Adrenal gland (tissue), 12 donors: ENCODE measurements around the gene ROR1. TPM values are rescaled to one million over a fixed set of nuclear protein-coding genes. Genes with fewer than 3 reads are reported as not detected.
A peak's percentile ranks its signal among the peaks of the same experiment; 100 is the strongest.

Source experiments
- DNase-seq, 7 donors: peaks; one replicate each; pipeline ENCODE4 v3.0.0-alpha.2; 2019 to 2020
- H3K27ac ChIP-seq, 5 donors: fragments of 200-600 bp; sonication (generic) in 4 of 5; 1 replicate in 3 of 5; 2 replicates in 2 of 5; pipeline versions ENCODE4 v1.5.1 to v1.8.0; 2016 to 2020; ENCODE audit warnings: mild to moderate bottlenecking in 1 of 5
- H3K27me3 ChIP-seq: fragments of 200-600 bp; 2 replicates; pipeline ENCODE4 v1.8.0; 2021
- H3K36me3 ChIP-seq, 2 donors: fragments of 200-600 bp; replicated peaks in 1 of 2; 1 replicate in 1 of 2; 2 replicates in 1 of 2; pipeline versions ENCODE4 v1.5.1 to v1.8.0; 2018 to 2022
- H3K4me1 ChIP-seq, 2 donors: fragments of 200-600 bp; replicated peaks in 1 of 2; 1 replicate in 1 of 2; 2 replicates in 1 of 2; pipeline versions ENCODE4 v1.5.1 to v1.8.0; 2018 to 2021
- H3K4me3 ChIP-seq, 4 donors: fragments of 200-600 bp; sonication (generic) in 3 of 4; one replicate each; pipeline ENCODE4 v1.5.1; 2016 to 2018
- H3K9me3 ChIP-seq, 3 donors: fragments of 200-600 bp; sonication (generic) in 1 of 3; replicated peaks in 1 of 3; 1 replicate in 2 of 3; 2 replicates in 1 of 3; pipeline versions ENCODE4 v1.5.1 to v1.8.0; 2016 to 2021
- POLR2A ChIP-seq, 2 donors: fragments of 450-650 bp; IDR thresholded peaks; one replicate each; pipeline ENCODE4 v1.6.1; 2017; ENCODE audit warnings: antibody characterized with exemption in 2 of 2, mild to moderate bottlenecking in 2 of 2, moderate library complexity in 1 of 2
- WGBS, 4 donors: extraction: QIAGEN DNeasy Blood & Tissue Kit in 2 of 4; methylation state at CpG; one replicate each; pipeline versions ENCODE4 v1.1.5 to v1.1.7; 2013 to 2017; 5-methylcytosine and 5-hydroxymethylcytosine counted together
- intact Hi-C, 2 donors: fragments of 100-400 bp; cut with DNase I; formaldehyde crosslinking; loops; one replicate each; pipeline versions ENCODE4 v1.14.1 to v1.15.0; 2022 to 2023
- polyA plus RNA-seq, 3 donors: library from polyadenylated mRNA; stranded (reverse); fragments of 200-250 nt in 2 of 3; fragments of 350-450 nt in 1 of 3; fragmentation: Illumina TruSeq in 1 of 3; extraction: RNeasy Lipid Tissue Mini Kit (QIAGEN cat#74804) in 1 of 3; gene quantifications; one replicate each; pipeline ENCODE4 v1.2.3, GENCODE V29; 2013 to 2014
- total RNA-seq, 9 donors: library from RNA; depleted of rRNA in 4 of 9; stranded (reverse); fragments of >200 nt in 4 of 9; fragments of 120-200 nt in 1 of 9; fragmentation: NEBNext Ultra II Directional in 1 of 9; extraction: Animal tissue kit (Norgen Biotek cat#: 25700) in 1 of 9; gene quantifications; one replicate each; pipeline versions ENCODE4 v1.1.0 to v1.2.4, GENCODE V29; 2013 to 2023
- TF ChIP-seq, protein P1 (sequence below), 6 experiments: fragments of 450-650 bp in 4 of 6; fragments of 200-600 bp in 2 of 6; sonication (generic) in 1 of 6; IDR thresholded peaks; 1 replicate in 5 of 6; 2 replicates in 1 of 6; pipeline versions ENCODE4 v1.5.1 to v1.8.0; 2016 to 2021; ENCODE audit warnings: antibody characterized with exemption in 6 of 6, mild to moderate bottlenecking in 2 of 6, moderate library complexity in 1 of 6
- donor health status: healthy with polysubstance abuse.
- donor health status: Bipolar disorder and iron deficiency.
- donor health status: DM: yes; HTN: yes; CAD: no.
- donor health status: DM: no; HTN: no; CAD: no.
- donor health status: DM: no; HTN: no; CAD: no.
- donor health status: DM: yes; HTN: yes; CAD: no.

Gene ROR1
- total and polyA plus RNA-seq, 12 donors, result 0.54 to 4.6 (median 2.6) TPM

DNA sequence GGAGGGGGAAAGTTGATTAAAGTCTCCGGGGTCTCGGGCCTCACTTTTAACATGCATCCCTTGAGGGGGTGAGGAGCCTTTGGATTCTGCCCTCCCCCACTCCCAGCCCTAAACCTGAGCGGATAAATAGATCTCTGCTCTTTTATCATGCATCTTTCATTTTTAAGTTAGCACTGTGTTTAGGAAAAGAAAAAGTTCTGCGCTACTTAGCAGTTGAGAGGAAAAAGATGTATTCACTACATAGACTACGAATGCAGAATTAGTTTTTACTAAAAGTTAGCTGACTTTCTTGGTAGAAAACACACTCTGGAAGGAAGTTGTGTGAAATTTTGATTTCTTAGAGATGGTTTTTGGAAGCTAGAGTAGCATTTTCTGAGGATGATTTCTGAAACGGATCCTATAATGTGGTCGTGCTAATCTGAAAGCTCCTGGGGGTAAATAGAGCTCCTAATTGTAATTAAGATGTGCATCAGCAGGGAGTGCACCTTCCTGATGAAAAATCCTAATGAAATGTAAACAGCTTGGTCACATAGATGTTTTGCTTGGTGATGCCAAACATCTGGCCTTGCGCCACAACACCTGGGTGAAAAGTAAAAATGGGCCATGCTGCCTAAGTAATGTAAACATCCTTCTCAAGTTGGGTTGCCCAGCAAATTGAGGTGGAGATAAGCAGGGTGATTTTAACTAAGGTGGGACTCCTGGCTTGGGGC, 1.8 kb downstream of the ROR1 start:
- no peak for DNase-seq
- Histone ChIP-seq H3K4me3 (peak overlapping the region in 2 of 4 donors; percentile 51 to 75), H3K27me3 (no peaks in the 10 kb centered on the region), H3K36me3 (no peaks in the 10 kb centered on the region), H3K27ac (no peak overlapping the region), H3K9me3 (no peaks in the 10 kb centered on the region), H3K4me1 (peaks cover 0 to 12% of the 10 kb centered on the region in 2 donors)
- 45 to 55% (median 50%) methylated on average over 8 of the region's 8 CpGs for WGBS, 4 donors
- intact Hi-C loops, result loop anchor here in 1 of 2 donors (5.0 kb wide), 1 partner anchor 362 kb away; no protein-coding TSS in a partner anchor
- no peak for TF ChIP-seq POLR2A (IDR thresholded peaks at IDR 0.05)
- TF ChIP-seq, protein P1, sequence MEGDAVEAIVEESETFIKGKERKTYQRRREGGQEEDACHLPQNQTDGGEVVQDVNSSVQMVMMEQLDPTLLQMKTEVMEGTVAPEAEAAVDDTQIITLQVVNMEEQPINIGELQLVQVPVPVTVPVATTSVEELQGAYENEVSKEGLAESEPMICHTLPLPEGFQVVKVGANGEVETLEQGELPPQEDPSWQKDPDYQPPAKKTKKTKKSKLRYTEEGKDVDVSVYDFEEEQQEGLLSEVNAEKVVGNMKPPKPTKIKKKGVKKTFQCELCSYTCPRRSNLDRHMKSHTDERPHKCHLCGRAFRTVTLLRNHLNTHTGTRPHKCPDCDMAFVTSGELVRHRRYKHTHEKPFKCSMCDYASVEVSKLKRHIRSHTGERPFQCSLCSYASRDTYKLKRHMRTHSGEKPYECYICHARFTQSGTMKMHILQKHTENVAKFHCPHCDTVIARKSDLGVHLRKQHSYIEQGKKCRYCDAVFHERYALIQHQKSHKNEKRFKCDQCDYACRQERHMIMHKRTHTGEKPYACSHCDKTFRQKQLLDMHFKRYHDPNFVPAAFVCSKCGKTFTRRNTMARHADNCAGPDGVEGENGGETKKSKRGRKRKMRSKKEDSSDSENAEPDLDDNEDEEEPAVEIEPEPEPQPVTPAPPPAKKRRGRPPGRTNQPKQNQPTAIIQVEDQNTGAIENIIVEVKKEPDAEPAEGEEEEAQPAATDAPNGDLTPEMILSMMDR (IDR thresholded peaks at IDR 0.05), result no peak

DNA sequence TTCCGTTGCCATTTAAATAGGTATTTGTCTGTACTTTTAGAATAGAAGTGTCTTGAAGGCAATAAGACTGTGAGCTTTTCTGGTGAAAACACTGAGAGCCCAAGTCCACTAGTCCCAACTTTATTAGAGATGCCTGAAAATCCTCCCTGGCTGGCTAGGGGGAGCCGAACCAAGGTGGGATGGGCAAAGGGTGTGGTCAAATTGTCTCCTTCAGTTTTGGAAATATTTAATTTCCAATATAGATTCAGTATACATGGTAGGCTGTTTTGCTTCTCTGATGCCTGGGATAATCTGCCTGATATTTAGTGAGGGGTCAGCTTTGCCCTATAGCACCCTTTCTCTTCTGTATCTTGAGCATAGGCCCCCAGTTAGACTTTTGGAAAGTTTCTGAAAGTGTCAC, 3.5 kb downstream of the ROR1 start:
- intact Hi-C loops, result loop anchor here in 1 of 2 donors (5.0 kb wide), 1 partner anchor 360 kb away; no protein-coding TSS in a partner anchor
- 84 to 93% (median 89%) methylated on average over 2 of the region's 2 CpGs for WGBS, 4 donors
- H3K4me3 ChIP-seq, result no peak overlapping the region
- no peaks in the 10 kb centered on the region for H3K9me3 ChIP-seq
- no peak for TF ChIP-seq POLR2A (IDR thresholded peaks at IDR 0.05)
- TF ChIP-seq, protein P1 (IDR thresholded peaks at IDR 0.05), result no peak
- peaks cover 0 to 12% of the 10 kb centered on the region in 2 donors for H3K4me1 ChIP-seq
- H3K27me3 ChIP-seq, result no peaks in the 10 kb centered on the region
- DNase-seq, result no peak
- H3K27ac ChIP-seq, result no peak overlapping the region
- no peaks in the 10 kb centered on the region for H3K36me3 ChIP-seq

DNA sequence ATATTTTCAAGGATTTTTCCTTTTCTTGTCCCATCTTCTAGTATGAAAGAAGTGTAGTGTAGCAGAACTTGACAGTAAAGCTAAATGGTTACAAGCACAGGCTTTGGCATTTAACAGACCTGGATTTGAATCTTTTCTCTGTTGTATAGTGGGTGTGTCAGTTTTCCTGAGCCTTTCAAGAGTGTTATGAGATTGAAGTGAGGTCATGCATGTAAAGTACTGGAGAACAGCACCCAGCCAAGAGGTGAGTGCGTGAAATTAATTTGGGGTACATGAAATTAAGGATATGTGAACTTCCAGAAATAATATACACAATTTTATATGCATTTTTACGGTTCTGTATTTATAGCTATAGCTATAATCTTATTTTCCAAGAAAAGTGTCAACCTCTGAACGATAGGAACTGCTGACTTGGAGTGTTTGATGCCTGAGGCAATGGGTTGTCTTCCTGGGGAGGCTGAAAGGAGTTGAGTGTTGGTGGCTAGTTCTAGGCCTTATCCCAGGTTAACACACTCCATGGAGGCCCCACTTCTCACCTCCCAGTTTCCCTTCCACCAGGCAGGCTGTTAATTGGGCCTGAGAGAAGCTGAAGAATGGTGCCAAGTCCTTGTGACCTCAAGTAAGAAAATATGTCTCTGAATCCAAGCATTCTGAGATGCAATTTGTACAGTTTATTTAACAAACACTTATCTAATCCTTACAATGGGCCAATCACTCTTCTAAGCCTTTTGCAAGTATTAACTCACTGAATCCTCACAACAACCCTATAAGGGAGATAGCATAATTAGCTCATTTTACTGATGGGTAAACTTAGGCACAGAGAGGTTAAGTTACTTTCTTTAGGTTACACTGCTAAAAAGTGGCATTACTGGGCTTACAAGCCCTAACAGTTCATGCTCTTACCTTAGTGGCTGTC, 4.4 kb downstream of the ROR1 start:
- no peak overlapping the region for H3K4me3 ChIP-seq
- H3K36me3 ChIP-seq, result no peaks in the 10 kb centered on the region
- no peaks in the 10 kb centered on the region for H3K27me3 ChIP-seq
- WGBS, 4 donors, result 87 to 93% (median 90%) methylated on average over 3 of the region's 3 CpGs
- TF ChIP-seq POLR2A (IDR thresholded peaks at IDR 0.05), result no peak
- TF ChIP-seq, protein P1 (IDR thresholded peaks at IDR 0.05), result no peak
- no peaks in the 10 kb centered on the region for H3K9me3 ChIP-seq
- no peak overlapping the region for H3K27ac ChIP-seq
- intact Hi-C loops, result loop anchor here in 1 of 2 donors (5.0 kb wide), 1 partner anchor 359 kb away; no protein-coding TSS in a partner anchor
- peaks cover 0 to 12% of the 10 kb centered on the region in 2 donors for H3K4me1 ChIP-seq
- DNase-seq, result no peak
